PC-3 (cell line): ENCODE data around the gene MATN1. TPM values are rescaled to one million over a fixed set of nuclear protein-coding genes. Genes with fewer than 3 reads are reported as not detected.

Experiments used
- ATAC-seq: fragments of 200-7000 bp; cut with Tn5 transposase; 2 replicates; pipeline ENCODE4 v1.9.1; 2020; ENCODE audit warnings: mild to moderate bottlenecking, moderate library complexity
- BruUV-seq: library from RNA; stranded (reverse); fragments of 400-500 nt; replicated peaks from 2 replicates; lab custom pipeline; 2021; lab: Mats Ljungman, UMichigan
- CTCF ChIA-PET: fragments of 300-600 bp; sonication (Branson Sonifier 250); formaldehyde crosslinking; loops from one replicate; lab custom pipeline; 2022; ENCODE audit warnings: antibody characterized with exemption; lab: Charles Lee
- POLR2A ChIA-PET: fragments of 300-600 bp; sonication (Branson Sonifier 250); formaldehyde crosslinking; loops from one replicate; lab custom pipeline; 2022; ENCODE audit warnings: antibody characterized with exemption; ENCODE audit not compliant: unreplicated experiment; lab: Charles Lee
- DNase-seq: peaks from one replicate; pipeline ENCODE4 v3.0.0-alpha.2; 2015
- H2AFZ ChIP-seq: fragments of 300-600 bp; sonication (generic); 2 replicates; pipeline ENCODE4 v1.6.0; 2016; ENCODE audit warnings: antibody characterized with exemption, low read length
- H3F3A ChIP-seq: fragments of 300-600 bp; sonication (generic); one replicate; pipeline ENCODE4 v1.6.0; 2017; ENCODE audit warnings: antibody characterized with exemption, low read length, control low read depth, mild to moderate bottlenecking; ENCODE audit not compliant: unreplicated experiment
- H3K27ac ChIP-seq: fragments of 300-600 bp; sonication (generic); 2 replicates; pipeline ENCODE4 v1.5.1; 2016; ENCODE audit warnings: mild to moderate bottlenecking, low read length
- H3K27me3 ChIP-seq: fragments of 300-600 bp; sonication (generic); 2 replicates; pipeline ENCODE4 v1.6.1; 2016; ENCODE audit warnings: low read length, mixed read lengths
- H3K36me3 ChIP-seq: fragments of 300-600 bp; sonication (generic); 2 replicates; pipeline ENCODE4 v1.6.1; 2016; ENCODE audit warnings: low read depth, mixed run types, low read length, mixed read lengths
- H3K4me1 ChIP-seq: fragments of 300-600 bp; sonication (generic); 2 replicates; pipeline ENCODE4 v1.5.1; 2016; ENCODE audit warnings: low read length; ENCODE audit not compliant: insufficient read depth
- H3K4me2 ChIP-seq: fragments of 300-600 bp; sonication (generic); 2 replicates; pipeline ENCODE4 v1.6.0; 2016; ENCODE audit warnings: low read length
- H3K4me3 ChIP-seq: fragments of 300-600 bp; sonication (generic); 2 replicates; pipeline ENCODE4 v1.5.1; 2016; ENCODE audit warnings: mild to moderate bottlenecking, low read length, mixed read lengths
- H3K79me2 ChIP-seq: fragments of 300-600 bp; sonication (generic); 2 replicates; pipeline ENCODE4 v1.6.1; 2017; ENCODE audit warnings: low read length, mixed read lengths
- H3K9ac ChIP-seq: fragments of 300-600 bp; sonication (generic); 2 replicates; pipeline ENCODE4 v1.6.0; 2016; ENCODE audit warnings: mild to moderate bottlenecking, low read length
- H3K9me2 ChIP-seq: fragments of 300-600 bp; sonication (generic); replicated peaks from 2 replicates; pipeline ENCODE4 v1.6.1; 2016; ENCODE audit warnings: mixed run types, low read length, mixed read lengths
- H3K9me3 ChIP-seq: fragments of 300-600 bp; sonication (generic); 2 replicates; pipeline ENCODE4 v1.6.1; 2016; ENCODE audit warnings: low read length, mixed read lengths
- H4K20me1 ChIP-seq: fragments of 300-600 bp; sonication (generic); 2 replicates; pipeline ENCODE4 v1.6.1; 2016; ENCODE audit warnings: low read length, mixed read lengths
- EZH2 ChIP-seq: fragments of 300-600 bp; sonication (generic); IDR thresholded peaks from one replicate; pipeline ENCODE4 v1.6.1; 2017; ENCODE audit warnings: antibody characterized with exemption, mild to moderate bottlenecking, low read length; ENCODE audit not compliant: unreplicated experiment
- EZH2phosphoT487 ChIP-seq: fragments of 300-600 bp; sonication (generic); IDR thresholded peaks from 2 replicates; pipeline ENCODE4 v1.6.1; 2018; ENCODE audit warnings: mild to moderate bottlenecking, antibody characterized with exemption, low read length, borderline replicate concordance
- intact Hi-C: fragments of 100-400 bp; cut with micrococcal nuclease; formaldehyde crosslinking; loops from 2 replicates; pipeline ENCODE4 v1.9.0; 2023
- total RNA-seq: library from RNA; depleted of rRNA; stranded (reverse); fragments of >200 nt; gene quantifications from 2 replicates; pipeline ENCODE4 v1.2.3, GENCODE V29; 2014
- TF ChIP-seq, protein P1 (sequence below): fragments of 300-600 bp; sonication (generic); conservative IDR thresholded peaks from 2 replicates; pipeline ENCODE4 v1.5.1; 2017; ENCODE audit warnings: antibody characterized with exemption, low read depth, mild to moderate bottlenecking, low read length

MATN1 gene
- total RNA-seq, 1 experiment from 2014 or later: not detected

DNA sequence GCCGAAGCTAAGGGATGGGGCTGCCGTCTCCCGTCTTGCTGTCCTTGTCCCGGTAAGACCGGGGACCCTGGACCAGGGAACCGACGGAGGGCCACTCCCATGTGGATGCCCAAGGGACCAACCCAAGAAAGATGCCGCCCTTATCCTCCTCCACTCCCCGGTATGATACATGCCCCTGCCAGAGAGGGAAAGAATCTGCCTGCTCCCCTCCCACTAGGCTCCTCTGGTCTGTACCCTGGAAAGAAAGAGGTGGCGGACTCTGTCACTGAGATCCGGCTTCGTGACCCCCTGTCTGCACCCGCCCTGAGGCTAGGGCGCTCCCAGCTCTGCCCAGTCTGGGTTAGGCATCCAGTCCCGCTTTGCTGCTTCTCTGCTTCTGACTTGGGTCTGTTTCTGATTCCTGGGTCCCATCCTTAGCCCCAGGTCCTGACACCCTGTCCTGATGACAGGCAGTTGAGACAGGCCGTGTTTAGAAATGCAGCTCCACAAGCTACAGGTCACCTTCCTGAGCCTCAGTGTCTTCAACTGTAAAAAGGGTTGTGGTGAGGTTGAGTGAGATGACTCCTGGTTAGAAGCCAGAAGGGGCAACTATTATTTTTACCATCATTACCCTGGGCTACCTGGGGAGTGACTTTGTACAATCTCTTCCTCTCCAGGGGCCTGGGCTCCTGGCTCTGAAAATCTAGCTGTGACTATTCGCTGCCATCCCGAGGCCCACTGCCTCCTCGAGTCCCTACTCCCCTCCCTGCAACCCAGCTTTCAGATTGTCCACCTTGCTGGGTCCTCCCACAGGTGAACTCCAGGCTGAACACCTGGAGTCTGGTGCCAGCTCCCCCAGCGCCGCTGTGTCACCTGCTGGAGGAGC, 3.7 kb downstream of the MATN1 start:
- no peak for TF ChIP-seq EZH2phosphoT487
- TF ChIP-seq, protein P1, sequence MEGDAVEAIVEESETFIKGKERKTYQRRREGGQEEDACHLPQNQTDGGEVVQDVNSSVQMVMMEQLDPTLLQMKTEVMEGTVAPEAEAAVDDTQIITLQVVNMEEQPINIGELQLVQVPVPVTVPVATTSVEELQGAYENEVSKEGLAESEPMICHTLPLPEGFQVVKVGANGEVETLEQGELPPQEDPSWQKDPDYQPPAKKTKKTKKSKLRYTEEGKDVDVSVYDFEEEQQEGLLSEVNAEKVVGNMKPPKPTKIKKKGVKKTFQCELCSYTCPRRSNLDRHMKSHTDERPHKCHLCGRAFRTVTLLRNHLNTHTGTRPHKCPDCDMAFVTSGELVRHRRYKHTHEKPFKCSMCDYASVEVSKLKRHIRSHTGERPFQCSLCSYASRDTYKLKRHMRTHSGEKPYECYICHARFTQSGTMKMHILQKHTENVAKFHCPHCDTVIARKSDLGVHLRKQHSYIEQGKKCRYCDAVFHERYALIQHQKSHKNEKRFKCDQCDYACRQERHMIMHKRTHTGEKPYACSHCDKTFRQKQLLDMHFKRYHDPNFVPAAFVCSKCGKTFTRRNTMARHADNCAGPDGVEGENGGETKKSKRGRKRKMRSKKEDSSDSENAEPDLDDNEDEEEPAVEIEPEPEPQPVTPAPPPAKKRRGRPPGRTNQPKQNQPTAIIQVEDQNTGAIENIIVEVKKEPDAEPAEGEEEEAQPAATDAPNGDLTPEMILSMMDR: 0 out of 2 replicates have a peak, but pooled peaks have one; percentile 15
- no peak for TF ChIP-seq EZH2
- DNase-seq (peak; percentile 76), ATAC-seq (peak; percentile 31)
- BruUV-seq: no TSS peak
- no peaks in the 10 kb centered on the region for H4K20me1 ChIP-seq
- peak overlapping the region; percentile 90; the same call in 1 of the 2 replicates for H3K9ac ChIP-seq
- H3K4me3 ChIP-seq: peak overlapping the region; percentile 67
- no peaks in the 10 kb centered on the region for H3K79me2 ChIP-seq
- H3K36me3 ChIP-seq: no peaks in the 10 kb centered on the region
- POLR2A ChIA-PET: no interaction called here
- H3K4me1 ChIP-seq: peaks cover 10% of the 10 kb centered on the region
- CTCF ChIA-PET: interaction anchor here (0.8 to 1.6 kb wide), 2 partner anchors 10 to 59 kb away, joined by 3 to 67 read pairs; no protein-coding TSS in a partner anchor
- no peaks in the 10 kb centered on the region for H3K9me3 ChIP-seq
- H3K27ac ChIP-seq: no peak overlapping the region
- H2AFZ ChIP-seq: no peak overlapping the region
- intact Hi-C loops: loop anchor here (1.0 to 5.0 kb wide), 2 partner anchors 192 to 1482 kb away; partner anchors contain the start of gene PTPRU
- H3K4me2 ChIP-seq: peak overlapping the region; percentile 89
- no peaks in the 10 kb centered on the region for H3K27me3 ChIP-seq
- H3K9me2 ChIP-seq: no peaks in the 10 kb centered on the region
- H3F3A ChIP-seq: no peaks in the 10 kb centered on the region

DNA sequence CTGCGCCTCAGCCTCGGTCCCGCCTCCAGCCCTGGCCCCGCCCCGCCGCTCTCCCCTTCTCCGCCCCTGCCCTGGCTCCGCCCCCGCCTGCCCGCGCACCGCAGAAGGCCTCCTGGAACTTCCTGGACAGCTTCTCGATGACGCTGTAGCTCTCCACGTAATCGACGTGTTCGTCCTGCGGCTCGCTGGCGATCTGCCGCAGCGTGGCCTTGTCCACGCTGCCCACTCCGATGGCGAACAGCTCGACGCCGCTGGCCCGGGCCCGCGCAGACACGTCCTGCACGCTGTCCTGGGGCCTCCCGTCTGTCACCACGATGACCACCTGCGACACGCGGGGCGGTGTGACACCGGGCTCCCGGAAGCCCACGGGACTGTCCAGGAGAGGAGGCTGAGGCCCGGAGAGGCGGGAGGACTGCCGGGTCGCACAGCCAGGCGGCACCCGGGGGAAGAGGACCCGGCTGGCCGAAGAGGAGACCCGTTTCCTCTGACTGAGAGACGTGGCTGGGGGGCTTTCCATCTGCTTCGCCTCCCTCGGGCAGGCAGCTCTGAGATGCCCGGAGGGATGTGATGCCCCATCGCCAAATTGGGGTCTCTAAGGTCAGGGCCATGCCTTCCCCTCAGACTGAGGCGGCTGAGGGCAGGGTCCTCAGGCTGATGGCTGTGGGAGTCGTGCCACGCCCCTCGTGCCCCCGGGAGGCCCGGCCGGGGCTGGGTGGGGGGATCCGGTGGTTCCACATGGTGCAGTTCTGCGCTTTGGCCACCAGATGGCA, 4.6 kb downstream of the MATN1 start:
- POLR2A ChIA-PET: interaction anchor here (0.6 to 0.7 kb wide), 9 partner anchors 61 to 1460 kb away, joined by 3 to 8 read pairs (median 4); no protein-coding TSS in a partner anchor
- H3K79me2 ChIP-seq: no peaks in the 10 kb centered on the region
- H3K9ac ChIP-seq: peak overlapping the region; percentile 90
- H2AFZ ChIP-seq: peak overlapping the region; percentile 67
- DNase-seq (no peak), ATAC-seq (peak; percentile 71)
- H3K4me1 ChIP-seq: peaks cover 10% of the 10 kb centered on the region
- H3K9me3 ChIP-seq: no peaks in the 10 kb centered on the region
- H3K9me2 ChIP-seq: no peaks in the 10 kb centered on the region
- CTCF ChIA-PET: interaction anchor here (0.5 to 1.6 kb wide), 11 partner anchors 11 to 1461 kb away, joined by 3 to 67 read pairs (median 4); no protein-coding TSS in a partner anchor
- no peaks in the 10 kb centered on the region for H3F3A ChIP-seq
- TF ChIP-seq, protein P1: peak; percentile 96
- no peak for TF ChIP-seq EZH2phosphoT487
- no peak for TF ChIP-seq EZH2
- H4K20me1 ChIP-seq: no peaks in the 10 kb centered on the region
- no peaks in the 10 kb centered on the region for H3K27me3 ChIP-seq
- peak overlapping the region; percentile 89 for H3K4me2 ChIP-seq
- TSS peak; percentile 33 for BruUV-seq
- intact Hi-C loops: loop anchor here (1.0 to 5.0 kb wide), 2 partner anchors 192 to 1482 kb away; partner anchors contain the start of gene PTPRU
- H3K4me3 ChIP-seq: peak overlapping the region; percentile 67
- H3K27ac ChIP-seq: peak overlapping the region; percentile 81
- no peaks in the 10 kb centered on the region for H3K36me3 ChIP-seq
